B cell (primary cell): Measurements from ENCODE around the gene C10orf105. TPM values are rescaled to one million over a fixed set of nuclear protein-coding genes. Genes with fewer than 3 reads are reported as not detected.

Experiments
- ATAC-seq: fragments of 200-7000 bp; cut with Tn5 transposase; one replicate; pipeline ENCODE4 v1.10.0; 2021; ENCODE audit warnings: low read depth, mild to moderate bottlenecking, moderate number of reproducible peaks, moderate library complexity
- CTCF ChIA-PET: fragments of 350-600 bp; sonication (Branson Sonifier 250); formaldehyde crosslinking; loops from one replicate; lab custom pipeline; 2021; ENCODE audit warnings: antibody characterized with exemption, inconsistent platforms; lab: Charles Lee
- POLR2A ChIA-PET: fragments of 350-600 bp; sonication (Branson Sonifier 250); formaldehyde crosslinking; loops from one replicate; lab custom pipeline; 2021; ENCODE audit warnings: antibody characterized with exemption; lab: Charles Lee
- DNase-seq: peaks from one replicate; pipeline ENCODE4 v3.0.0; 2013
- H2AFZ ChIP-seq: 2 replicates; pipeline ENCODE4 v1.6.1; 2012; ENCODE audit warnings: mild to moderate bottlenecking, low read depth, low read length; ENCODE audit not compliant: insufficient read depth, poor library complexity, severe bottlenecking
- H3K27ac ChIP-seq, 2 donors: 1 replicate in 1 of 2; 2 replicates in 1 of 2; pipeline ENCODE4 v1.5.1; 2012 to 2013; ENCODE audit warnings: low read length in 2 of 2, mild to moderate bottlenecking in 2 of 2, moderate library complexity in 1 of 2
- H3K27me3 ChIP-seq, 4 experiments: fragments of 200-600 bp in 1 of 4; sonication (generic) in 1 of 4; replicated peaks in 1 of 4; 1 replicate in 2 of 4; 2 replicates in 2 of 4; pipeline versions ENCODE4 v1.6.1 to v1.7.0; 2013 to 2016; ENCODE audit warnings: low read length in 3 of 4, mild to moderate bottlenecking in 2 of 4, mixed read lengths in 1 of 4, moderate library complexity in 1 of 4; ENCODE audit not compliant: insufficient read depth in 4 of 4, control insufficient read depth in 3 of 4; ENCODE audit errors: control extremely low read depth in 1 of 4
- H3K36me3 ChIP-seq, 2 experiments: replicated peaks in 1 of 2; 1 replicate in 1 of 2; 2 replicates in 1 of 2; pipeline versions ENCODE4 v1.6.1 to v1.7.1; 2013; ENCODE audit warnings: low read length in 1 of 2; ENCODE audit not compliant: insufficient read depth in 2 of 2, control insufficient read depth in 1 of 2; ENCODE audit errors: control extremely low read depth in 1 of 2, extremely low read depth in 1 of 2
- H3K4me1 ChIP-seq, 2 donors: fragments of 200-600 bp in 1 of 2; sonication (generic) in 1 of 2; 1 replicate in 1 of 2; 2 replicates in 1 of 2; pipeline versions ENCODE4 v1.5.1 to v1.6.1; 2013 to 2017; ENCODE audit warnings: low read length in 2 of 2; ENCODE audit not compliant: control insufficient read depth in 2 of 2, insufficient read depth in 2 of 2
- H3K4me2 ChIP-seq: replicated peaks from 2 replicates; pipeline ENCODE3; 2012; ENCODE audit warnings: mild to moderate bottlenecking, low read depth, low read length; ENCODE audit not compliant: poor library complexity, severe bottlenecking
- H3K4me3 ChIP-seq, 5 experiments: fragments of 200-600 bp in 1 of 5; sonication (generic) in 1 of 5; 1 replicate in 3 of 5; 2 replicates in 2 of 5; pipeline versions ENCODE4 v1.5.1 to v1.7.0; 2011 to 2016; ENCODE audit warnings: low read length in 4 of 5, mild to moderate bottlenecking in 4 of 5, low read depth in 2 of 5, control low read depth in 1 of 5, moderate library complexity in 1 of 5; ENCODE audit not compliant: insufficient read depth in 1 of 5; ENCODE audit errors: control extremely low read depth in 1 of 5, extremely low read depth in 1 of 5
- H3K79me2 ChIP-seq: fragments of 200-600 bp; sonication (generic); one replicate; pipeline ENCODE4 v1.6.0; 2016; ENCODE audit warnings: low read length; ENCODE audit not compliant: control insufficient read depth, insufficient read depth
- H3K9ac ChIP-seq: fragments of 200-600 bp; sonication (generic); 2 replicates; pipeline ENCODE4 v1.6.1; 2017; ENCODE audit warnings: mild to moderate bottlenecking, low read length, moderate library complexity
- H3K9me3 ChIP-seq, 3 donors: one replicate each; pipeline versions ENCODE4 v1.6.1 to v1.7.1; 2013; ENCODE audit warnings: low read length in 2 of 3; ENCODE audit not compliant: control insufficient read depth in 2 of 3, insufficient read depth in 1 of 3; ENCODE audit errors: control extremely low read depth in 1 of 3
- H4K20me1 ChIP-seq: 2 replicates; pipeline ENCODE4 v1.6.0; 2012; ENCODE audit warnings: mild to moderate bottlenecking, low read length; ENCODE audit not compliant: insufficient read depth, control insufficient read depth, poor library complexity, severe bottlenecking
- H3K27ac Mint-ChIP-seq: one replicate; pipeline ENCODE4 v1.8.0; 2021; ENCODE audit warnings: mixed read lengths
- H3K27me3 Mint-ChIP-seq: one replicate; pipeline ENCODE4 v1.8.0; 2021; ENCODE audit warnings: mixed read lengths
- H3K4me1 Mint-ChIP-seq: one replicate; pipeline ENCODE4 v1.8.0; 2021; ENCODE audit warnings: mixed read lengths
- H3K4me3 Mint-ChIP-seq: one replicate; pipeline ENCODE4 v1.8.0; 2021; ENCODE audit warnings: mixed read lengths
- H3K9me3 Mint-ChIP-seq: one replicate; pipeline ENCODE4 v1.8.0; 2022; ENCODE audit warnings: mixed read lengths; ENCODE audit not compliant: insufficient read depth
- CTCF ChIP-seq: fragments of 200-600 bp; IDR thresholded peaks from one replicate; pipeline ENCODE4 v1.8.0; 2022; ENCODE audit warnings: antibody characterized with exemption, mild to moderate bottlenecking
- EZH2 ChIP-seq: IDR thresholded peaks from 2 replicates; pipeline ENCODE4 v1.6.1; 2012; ENCODE audit warnings: borderline replicate concordance, low read depth, mild to moderate bottlenecking, moderate library complexity, low read length; ENCODE audit not compliant: insufficient read depth, poor library complexity, severe bottlenecking
- WGBS: methylation state at CpG from one replicate; pipeline ENCODE4 v1.1.5; 2013; ENCODE audit warnings: missing lambda C conversion rate; ENCODE audit not compliant: insufficient coverage; 5-methylcytosine and 5-hydroxymethylcytosine counted together
- intact Hi-C: fragments of 100-400 bp; cut with micrococcal nuclease; formaldehyde crosslinking; loops from one replicate; pipeline ENCODE4 v1.10.0; 2022
- polyA plus RNA-seq: library from polyadenylated mRNA; depleted of rRNA; stranded (reverse); fragments of >200 nt; gene quantifications from 2 replicates; pipeline ENCODE4 v1.2.3, GENCODE V29; 2012
- total RNA-seq, 2 donors: library from RNA; stranded (reverse); fragments of 120-200 nt in 1 of 2; gene quantifications; 1 replicate in 1 of 2; 2 replicates in 1 of 2; pipeline versions ENCODE4 v1.2.3 to v1.2.4, GENCODE V29; 2013 to 2022

C10orf105 gene
- total and polyA plus RNA-seq, 2 donors (not counting 1 experiment from before 2014, with no cell fraction given): 0.03 TPM; not detected in 1

GRCh38 chr10:71678057-71678805 is 41.3 kb downstream of the C10orf105 start:
- WGBS: 73% methylated on average over 9 of the region's 10 CpGs
- intact Hi-C loops: no loop called here
- Mint-ChIP-seq H3K4me3 (no peak overlapping the region), H3K27me3 (peaks cover 15% of the 10 kb centered on the region), H3K27ac (no peak overlapping the region), H3K4me1 (no peaks in the 10 kb centered on the region), H3K9me3 (no peaks in the 10 kb centered on the region)
- no peaks in the 10 kb centered on the region for H3K9me3 ChIP-seq
- H3K4me3 ChIP-seq: no peak overlapping the region
- H2AFZ ChIP-seq: no peak overlapping the region
- ChIA-PET POLR2A (no interaction called here), CTCF (no interaction called here)
- no peaks in the 10 kb centered on the region for H4K20me1 ChIP-seq
- H3K4me2 ChIP-seq: no peak overlapping the region
- no peak overlapping the region for H3K9ac ChIP-seq
- H3K79me2 ChIP-seq: no peaks in the 10 kb centered on the region
- no peak for DNase-seq
- no peak for ATAC-seq
- no peak for TF ChIP-seq CTCF
- no peak for TF ChIP-seq EZH2
- H3K36me3 ChIP-seq: no peaks in the 10 kb centered on the region
- H3K27me3 ChIP-seq: peaks cover 0 to 6% (median 0%) of the 10 kb centered on the region in 4 experiments
- H3K27ac ChIP-seq: no peak overlapping the region
- no peaks in the 10 kb centered on the region for H3K4me1 ChIP-seq

GRCh38 chr10:71677261-71677660 is 42.3 kb downstream of the C10orf105 start:
- 95% methylated on average over 17 of the region's 17 CpGs for WGBS
- POLR2A ChIA-PET: no interaction called here
- no peak for DNase-seq
- Histone ChIP-seq H4K20me1 (no peaks in the 10 kb centered on the region), H3K27me3 (peaks cover 0 to 6% (median 0%) of the 10 kb centered on the region in 4 experiments), H3K79me2 (no peaks in the 10 kb centered on the region), H3K4me1 (no peaks in the 10 kb centered on the region), H2AFZ (no peak overlapping the region), H3K4me2 (no peak overlapping the region), H3K36me3 (no peaks in the 10 kb centered on the region), H3K9ac (no peak overlapping the region), H3K4me3 (no peak overlapping the region), H3K9me3 (no peaks in the 10 kb centered on the region), H3K27ac (no peak overlapping the region)
- H3K27ac Mint-ChIP-seq: no peak overlapping the region
- H3K9me3 Mint-ChIP-seq: no peaks in the 10 kb centered on the region
- peaks cover 4% of the 10 kb centered on the region for H3K4me1 Mint-ChIP-seq
- H3K4me3 Mint-ChIP-seq: no peak overlapping the region
- ATAC-seq: no peak
- H3K27me3 Mint-ChIP-seq: peaks cover 12% of the 10 kb centered on the region
- TF ChIP-seq CTCF: no peak
- TF ChIP-seq EZH2: no peak
- CTCF ChIA-PET: no interaction called here
- intact Hi-C loops: no loop called here
